ENCODE data around the gene AFDN. TPM values are rescaled to one million over a fixed set of nuclear protein-coding genes. Genes with fewer than 3 reads are reported as not detected.

Gene AFDN, protein sequence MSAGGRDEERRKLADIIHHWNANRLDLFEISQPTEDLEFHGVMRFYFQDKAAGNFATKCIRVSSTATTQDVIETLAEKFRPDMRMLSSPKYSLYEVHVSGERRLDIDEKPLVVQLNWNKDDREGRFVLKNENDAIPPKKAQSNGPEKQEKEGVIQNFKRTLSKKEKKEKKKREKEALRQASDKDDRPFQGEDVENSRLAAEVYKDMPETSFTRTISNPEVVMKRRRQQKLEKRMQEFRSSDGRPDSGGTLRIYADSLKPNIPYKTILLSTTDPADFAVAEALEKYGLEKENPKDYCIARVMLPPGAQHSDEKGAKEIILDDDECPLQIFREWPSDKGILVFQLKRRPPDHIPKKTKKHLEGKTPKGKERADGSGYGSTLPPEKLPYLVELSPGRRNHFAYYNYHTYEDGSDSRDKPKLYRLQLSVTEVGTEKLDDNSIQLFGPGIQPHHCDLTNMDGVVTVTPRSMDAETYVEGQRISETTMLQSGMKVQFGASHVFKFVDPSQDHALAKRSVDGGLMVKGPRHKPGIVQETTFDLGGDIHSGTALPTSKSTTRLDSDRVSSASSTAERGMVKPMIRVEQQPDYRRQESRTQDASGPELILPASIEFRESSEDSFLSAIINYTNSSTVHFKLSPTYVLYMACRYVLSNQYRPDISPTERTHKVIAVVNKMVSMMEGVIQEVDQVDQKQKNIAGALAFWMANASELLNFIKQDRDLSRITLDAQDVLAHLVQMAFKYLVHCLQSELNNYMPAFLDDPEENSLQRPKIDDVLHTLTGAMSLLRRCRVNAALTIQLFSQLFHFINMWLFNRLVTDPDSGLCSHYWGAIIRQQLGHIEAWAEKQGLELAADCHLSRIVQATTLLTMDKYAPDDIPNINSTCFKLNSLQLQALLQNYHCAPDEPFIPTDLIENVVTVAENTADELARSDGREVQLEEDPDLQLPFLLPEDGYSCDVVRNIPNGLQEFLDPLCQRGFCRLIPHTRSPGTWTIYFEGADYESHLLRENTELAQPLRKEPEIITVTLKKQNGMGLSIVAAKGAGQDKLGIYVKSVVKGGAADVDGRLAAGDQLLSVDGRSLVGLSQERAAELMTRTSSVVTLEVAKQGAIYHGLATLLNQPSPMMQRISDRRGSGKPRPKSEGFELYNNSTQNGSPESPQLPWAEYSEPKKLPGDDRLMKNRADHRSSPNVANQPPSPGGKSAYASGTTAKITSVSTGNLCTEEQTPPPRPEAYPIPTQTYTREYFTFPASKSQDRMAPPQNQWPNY (N-terminal part only)
- 5.7 TPM for polyA plus RNA-seq

DNA sequence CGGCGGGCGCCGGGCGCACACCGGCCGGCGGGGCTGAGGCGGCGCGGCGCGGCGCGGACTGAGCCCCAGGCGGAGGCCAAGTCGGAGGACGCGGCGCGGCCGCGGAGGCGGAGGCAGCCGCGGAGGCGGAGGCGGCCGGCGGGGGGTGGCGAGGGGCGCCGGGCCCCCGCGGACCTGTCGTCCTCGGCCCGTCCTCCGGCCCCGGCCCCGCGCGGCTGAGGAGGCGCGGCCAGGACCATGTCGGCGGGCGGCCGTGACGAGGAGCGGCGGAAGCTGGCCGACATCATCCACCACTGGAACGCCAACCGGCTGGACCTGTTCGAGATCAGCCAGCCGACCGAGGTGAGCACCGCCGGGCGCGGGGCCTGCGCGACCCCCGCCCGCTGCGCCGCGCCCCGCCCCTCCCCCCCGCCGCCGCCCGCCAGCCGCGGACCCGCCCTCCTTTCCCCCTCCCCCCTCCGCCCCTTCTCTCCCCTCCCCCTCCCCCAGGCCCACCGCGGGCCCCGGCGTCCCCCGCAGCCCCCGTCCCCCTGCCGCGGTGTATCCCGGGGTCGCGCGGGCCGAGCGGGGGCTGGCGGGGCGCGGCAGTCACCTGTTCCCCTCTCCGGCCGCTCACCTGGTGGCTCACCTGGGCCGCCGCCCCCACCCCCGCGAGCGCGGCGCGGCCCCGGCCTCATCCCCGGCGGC, at the start of gene AFDN:
Gene AFDN, plus strand, starts transcription at position 16 of the 687 bp plus-strand sequence. Its CDS starts 222 bp downstream, at position 238.
- Mint-ChIP-seq H3K27me3 (peaks cover 14% of the 10 kb centered on the region), H3K36me3 (no peaks in the 10 kb centered on the region), H3K9me3 (no peaks in the 10 kb centered on the region), H3K4me1 (peaks cover 15 to 18% (median 17%) of the 10 kb centered on the region in 3 donors), H3K4me3 (peak within 1 kb of the TSS; percentile 90 to 96 (median 95)), H3K27ac (peak within 1 kb of the TSS; percentile 86 to 93 (median 92))

DNA sequence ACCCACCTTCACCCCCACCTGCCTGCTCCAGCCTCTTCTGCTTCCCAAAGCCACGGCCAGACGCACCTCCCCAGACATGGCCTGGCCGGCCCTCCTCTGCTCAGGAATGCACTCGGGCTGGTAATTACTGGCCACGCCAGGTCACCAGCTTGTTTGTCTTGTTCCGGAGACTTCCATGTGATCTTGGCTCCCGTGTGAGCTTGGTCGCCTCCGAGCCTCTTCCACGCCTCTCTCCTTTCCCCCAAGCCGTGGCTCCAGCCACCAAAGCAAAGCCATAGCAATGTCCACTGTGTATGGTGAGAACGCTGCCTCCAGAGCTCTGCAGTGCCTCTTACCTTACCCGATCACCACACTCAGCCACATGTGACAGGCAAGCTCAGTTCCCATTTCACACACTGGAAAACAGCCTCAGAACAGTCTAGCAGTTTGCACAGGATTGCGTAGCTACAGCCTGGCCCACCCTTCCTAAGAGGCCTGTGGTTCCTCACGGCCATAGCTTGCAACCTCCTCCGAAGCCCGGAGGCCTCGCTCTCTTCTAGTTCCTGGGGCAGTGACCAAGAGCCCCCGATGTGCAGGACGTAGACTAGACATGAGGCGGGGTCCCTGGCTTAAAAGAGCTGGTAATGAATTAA, 48.1 kb upstream of the AFDN start:
- Mint-ChIP-seq H3K9me3 (no peaks in the 10 kb centered on the region), H3K27me3 (peaks cover 20% of the 10 kb centered on the region), H3K4me3 (no peak overlapping the region), H3K36me3 (no peaks in the 10 kb centered on the region), H3K4me1 (no peaks in the 10 kb centered on the region), H3K27ac (no peak overlapping the region)

DNA sequence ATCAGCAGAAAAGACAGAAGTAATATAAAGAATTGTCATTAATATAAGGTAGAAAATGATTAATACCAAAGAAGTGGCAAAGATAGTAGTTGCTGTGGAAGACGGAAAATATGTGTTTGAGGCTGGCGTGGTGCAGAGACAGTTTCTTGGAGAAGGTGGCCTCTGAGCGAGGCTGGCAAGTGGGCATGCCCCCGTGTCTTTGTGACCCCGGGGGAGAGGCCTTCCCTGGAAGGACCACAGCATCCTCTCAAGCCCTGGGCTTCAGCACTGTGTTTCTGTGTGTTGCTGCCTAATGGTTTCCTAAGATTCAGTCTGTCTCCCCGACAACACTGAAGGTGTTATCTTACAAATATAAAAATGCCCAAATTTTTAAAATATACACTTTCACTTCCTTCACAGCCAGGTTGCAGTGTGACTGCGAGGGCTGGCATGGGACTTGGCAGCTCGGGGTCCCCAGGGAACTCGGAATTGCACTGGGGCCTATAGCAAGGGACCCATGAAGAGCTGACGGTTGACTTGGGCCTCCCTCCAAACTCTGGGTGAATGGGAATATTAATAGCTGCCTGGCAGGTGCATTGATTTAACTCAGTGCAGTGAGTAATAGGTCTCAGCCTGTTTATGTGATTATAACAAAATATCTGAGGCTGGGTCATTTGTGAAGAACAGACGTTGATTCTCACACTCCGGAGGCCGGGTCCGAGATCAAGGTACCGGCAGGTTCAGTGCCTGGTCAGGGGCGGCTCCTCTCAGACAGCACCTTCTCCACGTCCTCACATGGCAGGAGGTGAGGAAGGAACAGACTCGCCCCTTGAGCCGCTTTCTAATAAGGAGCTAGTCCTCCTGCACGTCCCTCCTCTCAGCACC, 47.4 kb upstream of the AFDN start:
- Mint-ChIP-seq H3K27ac (peak overlapping the region in 1 of 3 donors; percentile 5), H3K4me3 (no peak overlapping the region)

DNA sequence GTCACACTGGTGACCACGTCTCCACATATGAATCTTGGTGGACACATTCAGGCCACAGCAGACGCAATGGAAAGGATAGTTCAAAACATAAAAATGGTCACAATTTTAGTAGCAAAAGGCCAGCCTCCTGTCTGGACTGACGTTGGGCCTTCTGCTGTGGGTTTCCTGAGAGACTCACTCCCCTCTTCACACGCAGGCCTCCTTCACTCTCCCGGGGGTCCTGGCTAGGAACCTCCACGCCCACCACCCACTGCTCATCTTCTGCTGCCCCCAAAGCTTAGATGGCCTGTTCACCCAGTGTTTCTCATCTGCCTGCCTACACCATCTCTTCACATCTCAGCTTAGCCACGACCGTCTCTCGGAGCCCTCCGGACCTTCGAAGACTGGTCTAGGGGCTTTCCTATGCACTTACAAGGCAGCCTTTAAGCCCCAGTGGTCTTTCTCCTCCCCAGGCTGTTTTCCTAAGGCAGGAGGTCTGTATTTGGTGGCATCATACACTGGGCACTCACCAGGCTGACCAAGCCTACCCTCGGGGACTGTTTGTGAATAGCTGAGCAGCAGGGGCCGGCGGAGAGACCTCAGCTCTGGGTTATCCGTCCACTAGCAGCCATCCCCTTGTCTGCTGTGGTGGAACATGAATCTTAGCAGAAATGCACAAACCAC, 46.6 kb upstream of the AFDN start:
- Mint-ChIP-seq H3K27ac (peak overlapping the region in 1 of 3 donors; percentile 5), H3K4me1 (no peaks in the 10 kb centered on the region), H3K27me3 (peaks cover 20% of the 10 kb centered on the region), H3K36me3 (no peaks in the 10 kb centered on the region), H3K9me3 (no peaks in the 10 kb centered on the region), H3K4me3 (no peak overlapping the region)

More for the DNA sequence above, 47.4 kb upstream of the AFDN start:
- Mint-ChIP-seq H3K4me1 (no peaks in the 10 kb centered on the region), H3K27me3 (peaks cover 20% of the 10 kb centered on the region), H3K36me3 (no peaks in the 10 kb centered on the region), H3K9me3 (no peaks in the 10 kb centered on the region)

DNA sequence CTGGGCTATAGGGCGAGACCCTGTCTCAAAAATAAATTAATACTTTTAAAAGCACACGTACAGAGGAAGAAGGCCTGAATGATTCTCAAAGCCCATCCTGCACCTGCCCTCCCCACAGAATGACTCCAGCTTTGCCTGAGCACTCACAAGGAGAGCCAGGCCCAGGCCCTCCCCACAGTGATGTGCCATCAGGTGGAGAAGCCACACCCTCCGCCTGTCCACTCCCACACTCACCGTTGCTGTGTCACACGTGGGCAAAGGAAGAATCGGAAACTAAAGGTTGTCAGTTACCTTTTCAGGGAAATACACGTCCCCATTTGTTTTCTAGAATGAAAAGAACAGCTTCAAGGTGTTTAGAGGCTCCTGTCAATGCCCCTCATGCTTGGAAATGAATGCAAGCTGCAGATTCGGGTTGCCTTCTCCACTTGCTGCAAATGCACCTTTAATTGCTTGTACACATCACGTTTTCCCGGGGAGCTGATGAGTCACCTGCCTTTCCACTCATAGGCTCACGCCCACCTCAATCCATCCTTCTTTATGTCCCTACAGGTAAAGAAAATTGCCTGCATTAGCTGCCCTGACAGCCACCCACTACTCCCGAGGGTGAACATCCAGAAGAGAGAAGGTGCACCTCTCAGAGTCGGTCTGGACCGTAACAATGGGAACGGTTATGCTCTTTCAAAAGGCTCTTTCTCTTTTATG, 45.5 kb upstream of the AFDN start:
- no peak overlapping the region for H3K4me3 Mint-ChIP-seq
- no peaks in the 10 kb centered on the region for H3K4me1 Mint-ChIP-seq
- peaks cover 18% of the 10 kb centered on the region for H3K27me3 Mint-ChIP-seq
- no peaks in the 10 kb centered on the region for H3K9me3 Mint-ChIP-seq
- no peaks in the 10 kb centered on the region for H3K36me3 Mint-ChIP-seq
- H3K27ac Mint-ChIP-seq = no peak overlapping the region

DNA sequence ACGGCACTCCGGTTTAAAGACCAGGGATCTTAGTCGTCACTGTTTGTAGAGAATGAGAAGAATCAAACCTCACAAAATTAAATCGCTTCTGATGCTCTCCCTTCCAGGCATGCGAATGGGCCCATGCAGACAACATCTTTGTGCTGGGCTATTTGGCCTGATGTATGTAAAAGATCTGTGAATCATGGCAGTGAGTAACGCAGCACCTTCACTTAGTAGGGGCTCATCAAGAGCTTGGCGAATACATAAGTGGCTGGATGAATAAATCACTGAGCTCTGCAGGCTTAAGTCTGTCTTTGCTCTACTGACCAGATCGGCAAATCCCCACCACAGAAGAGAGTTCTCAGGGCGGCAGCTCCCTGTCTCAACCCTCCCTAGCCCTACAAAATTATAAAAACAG, 44.8 kb upstream of the AFDN start:
- peak overlapping the region in 1 of 4 donors; percentile 5 for H3K4me3 Mint-ChIP-seq
- H3K9me3 Mint-ChIP-seq = no peaks in the 10 kb centered on the region
- H3K36me3 Mint-ChIP-seq = peaks cover under 1% of the 10 kb centered on the region
- H3K4me1 Mint-ChIP-seq = peaks cover 0 to under 1% (median 0%) of the 10 kb centered on the region in 3 donors
- no peak overlapping the region for H3K27ac Mint-ChIP-seq
- H3K27me3 Mint-ChIP-seq = peaks cover 18% of the 10 kb centered on the region

DNA sequence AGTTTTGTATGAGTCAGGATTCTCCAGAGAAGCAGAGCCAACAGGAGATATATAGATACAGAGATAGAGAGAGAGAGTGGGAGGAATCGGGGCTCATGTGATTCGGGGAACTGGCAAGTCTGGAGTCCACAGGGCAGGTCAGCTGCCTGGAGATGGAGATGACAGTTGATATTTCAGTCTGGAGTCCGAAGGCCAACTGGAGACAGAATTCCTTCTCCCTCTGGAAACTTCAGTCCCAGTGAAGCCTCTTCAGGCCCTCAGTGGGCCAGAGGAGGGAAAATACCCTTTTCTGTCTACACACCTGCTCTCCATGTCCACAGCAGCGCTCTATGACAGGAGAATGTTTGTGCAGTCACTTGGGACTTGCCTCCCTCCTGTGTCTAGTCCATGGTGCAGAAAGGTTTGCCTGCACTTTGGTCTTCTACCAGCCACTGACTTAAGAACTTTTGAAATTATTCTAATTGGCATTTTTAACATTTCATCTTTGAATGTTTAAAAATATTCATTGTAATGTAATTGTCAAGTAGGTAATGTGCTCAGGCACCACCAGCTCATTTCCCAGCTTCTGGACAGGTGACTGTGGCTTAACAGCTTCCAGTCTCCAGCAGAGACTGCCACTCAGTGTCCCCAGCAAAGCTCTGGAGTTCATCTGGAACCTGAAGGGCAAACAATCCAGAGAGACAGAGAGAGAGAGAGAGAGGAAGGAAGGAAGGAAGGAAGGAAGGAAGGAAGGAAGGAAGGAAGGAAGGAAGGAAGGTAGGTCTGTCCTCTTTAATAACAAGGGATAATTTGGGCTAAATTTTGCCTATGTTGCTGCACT, 43.8 kb upstream of the AFDN start:
- H3K27ac Mint-ChIP-seq = no peak overlapping the region
- H3K36me3 Mint-ChIP-seq = peaks cover 2% of the 10 kb centered on the region
- peaks cover 12% of the 10 kb centered on the region for H3K27me3 Mint-ChIP-seq
- H3K4me3 Mint-ChIP-seq = no peak overlapping the region
- no peaks in the 10 kb centered on the region for H3K9me3 Mint-ChIP-seq
- H3K4me1 Mint-ChIP-seq = peaks cover 0 to 2% (median 0%) of the 10 kb centered on the region in 3 donors

DNA sequence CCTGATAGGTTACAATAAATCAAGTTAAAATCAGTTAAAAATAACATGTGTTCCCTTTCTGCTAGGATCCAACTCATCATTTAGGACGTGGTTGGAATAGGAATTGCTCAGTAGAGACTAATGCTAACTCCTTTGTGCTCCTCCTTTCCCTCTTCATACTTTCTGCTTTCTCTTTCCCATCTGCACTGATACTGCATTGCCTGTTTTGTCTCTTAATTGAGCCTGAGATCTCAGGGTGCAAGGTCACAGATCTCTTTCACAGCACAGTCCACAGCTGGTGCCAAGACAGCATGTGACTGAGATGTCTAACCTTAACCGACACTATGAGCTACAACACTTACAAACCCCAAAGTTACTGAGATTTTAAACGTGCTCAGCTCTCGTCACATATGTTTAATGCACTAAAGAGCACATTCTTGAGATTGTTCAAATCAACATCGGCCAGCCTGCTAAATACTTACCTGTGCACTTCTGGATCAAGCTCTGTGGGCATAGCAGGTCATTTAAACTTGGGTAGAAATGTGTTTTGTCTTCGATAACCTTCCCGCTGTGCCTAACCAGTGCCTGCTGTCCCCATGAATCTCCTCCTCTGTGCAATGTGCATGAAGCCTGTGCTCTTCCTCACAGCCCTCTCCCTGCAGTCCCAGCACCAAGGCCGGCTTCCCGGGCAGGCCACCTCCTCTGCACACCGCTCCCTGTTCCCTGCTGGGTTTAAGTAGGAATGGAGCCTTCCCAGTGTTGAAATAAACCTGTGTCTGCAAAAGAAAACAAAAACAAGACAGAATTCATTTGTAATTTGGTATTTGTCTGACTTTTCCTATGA, 39.6 kb upstream of the AFDN start:
- H3K36me3 Mint-ChIP-seq = peaks cover 2% of the 10 kb centered on the region
- H3K27me3 Mint-ChIP-seq = peaks cover 14% of the 10 kb centered on the region
- no peak overlapping the region for H3K27ac Mint-ChIP-seq
- no peaks in the 10 kb centered on the region for H3K9me3 Mint-ChIP-seq
- no peak overlapping the region for H3K4me3 Mint-ChIP-seq
- peaks cover 0 to 2% (median 0%) of the 10 kb centered on the region in 3 donors for H3K4me1 Mint-ChIP-seq

DNA sequence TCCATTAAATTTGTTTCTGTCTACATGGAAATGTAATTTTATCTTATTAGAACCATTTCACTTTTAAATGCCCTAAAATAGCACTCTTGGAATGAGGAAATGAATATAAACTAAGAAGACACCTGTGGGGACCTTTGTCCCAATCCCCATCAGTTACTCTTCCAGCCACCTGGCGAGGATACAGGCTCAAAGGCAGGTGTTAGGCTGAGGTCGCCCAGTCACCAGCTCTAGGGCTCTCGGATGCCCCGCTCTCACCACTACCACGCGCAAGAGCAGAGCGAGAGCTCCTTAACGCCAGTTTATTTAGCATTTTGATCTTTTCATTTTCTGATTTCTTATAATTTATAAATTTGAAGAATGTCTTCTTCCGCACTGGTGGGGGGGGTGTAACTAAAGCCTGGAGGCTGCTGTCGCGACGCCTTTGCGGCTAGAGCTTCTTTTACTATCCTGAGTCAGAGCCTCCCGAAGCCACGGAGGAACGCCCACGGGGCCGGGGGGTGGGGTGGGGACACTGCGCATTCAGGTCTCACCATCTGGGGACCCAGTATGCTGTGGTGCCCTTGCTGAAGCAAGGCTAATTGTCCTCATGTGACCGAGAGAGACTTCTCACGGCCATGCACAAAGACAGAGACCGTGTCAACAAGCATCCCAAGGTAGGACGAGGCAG, 38.7 kb upstream of the AFDN start:
- Mint-ChIP-seq H3K27me3 (peaks cover 19% of the 10 kb centered on the region), H3K4me3 (no peak overlapping the region), H3K4me1 (peaks cover 0 to 2% (median 0%) of the 10 kb centered on the region in 3 donors), H3K36me3 (peaks cover 2% of the 10 kb centered on the region), H3K27ac (no peak overlapping the region), H3K9me3 (peaks cover 2 to 3% (median 2%) of the 10 kb centered on the region in 3 donors)

DNA sequence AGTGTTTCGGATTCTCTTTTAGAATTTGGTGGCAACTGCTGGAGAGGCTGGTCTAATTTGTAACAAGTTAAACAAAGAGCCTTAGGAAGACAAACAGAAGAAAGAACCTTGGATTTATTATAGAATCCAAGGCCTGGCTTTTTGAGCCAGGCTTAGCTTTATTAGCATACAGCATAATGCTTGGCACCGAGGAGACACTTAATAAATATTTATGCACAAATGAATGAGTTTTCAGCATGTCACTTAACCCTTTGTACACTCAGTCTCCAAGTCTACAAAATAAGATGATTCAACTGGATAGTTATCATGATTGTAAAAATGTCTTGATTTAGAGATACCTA, 38.2 kb upstream of the AFDN start:
- Mint-ChIP-seq H3K4me1 (peaks cover 0 to 2% (median 0%) of the 10 kb centered on the region in 3 donors), H3K4me3 (no peak overlapping the region), H3K27me3 (peaks cover 21% of the 10 kb centered on the region), H3K27ac (no peak overlapping the region), H3K9me3 (peaks cover 2 to 4% (median 3%) of the 10 kb centered on the region in 3 donors), H3K36me3 (peaks cover 2% of the 10 kb centered on the region)

DNA sequence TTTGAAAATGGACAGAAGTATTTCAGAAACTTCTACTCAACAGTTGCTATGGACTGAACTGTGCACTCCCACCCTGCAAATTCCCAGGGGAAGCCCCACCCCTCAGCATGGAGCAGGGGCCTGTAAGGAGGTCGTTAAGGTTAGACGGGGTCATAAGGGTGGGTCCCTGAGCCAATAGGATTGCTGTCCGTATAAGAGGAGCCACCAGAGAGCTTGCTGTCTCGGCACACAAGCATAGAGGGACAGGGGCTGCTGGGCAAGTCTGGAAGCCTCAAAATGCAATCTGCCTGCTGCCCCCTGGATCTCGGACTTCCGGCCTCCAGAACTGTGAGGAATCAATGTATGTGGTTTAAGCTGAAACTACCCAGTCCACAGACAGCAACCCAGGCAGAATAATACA, 37.4 kb upstream of the AFDN start:
- Mint-ChIP-seq H3K27me3 (peaks cover 21% of the 10 kb centered on the region), H3K36me3 (peaks cover 2% of the 10 kb centered on the region), H3K27ac (no peak overlapping the region), H3K4me1 (peaks cover 0 to 2% (median 0%) of the 10 kb centered on the region in 3 donors), H3K4me3 (no peak overlapping the region), H3K9me3 (peaks cover 2 to 4% (median 3%) of the 10 kb centered on the region in 3 donors)

Data from IgD-negative memory B cell (primary cell).